MM.1S (cell line): ENCODE measurements around the gene DNASE2B.

Experiments used
- EZH2 ChIP-seq: fragments of 300-600 bp; sonication (generic); optimal IDR thresholded peaks from 2 replicates; pipeline ENCODE3; 2017; ENCODE audit warnings: low read depth, mild to moderate bottlenecking, antibody characterized with exemption, low read length, mixed read lengths
- EZH2phosphoT487 ChIP-seq: fragments of 300-600 bp; sonication (generic); IDR thresholded peaks from 2 replicates; pipeline ENCODE4 v1.6.1; 2018; ENCODE audit warnings: antibody characterized with exemption, low read length
- TF ChIP-seq, protein P1 (sequence below): fragments of 300-600 bp; sonication (generic); IDR thresholded peaks from 2 replicates; pipeline ENCODE4 v1.5.1; 2016; ENCODE audit warnings: antibody characterized with exemption, low read length, mixed read lengths

DNA sequence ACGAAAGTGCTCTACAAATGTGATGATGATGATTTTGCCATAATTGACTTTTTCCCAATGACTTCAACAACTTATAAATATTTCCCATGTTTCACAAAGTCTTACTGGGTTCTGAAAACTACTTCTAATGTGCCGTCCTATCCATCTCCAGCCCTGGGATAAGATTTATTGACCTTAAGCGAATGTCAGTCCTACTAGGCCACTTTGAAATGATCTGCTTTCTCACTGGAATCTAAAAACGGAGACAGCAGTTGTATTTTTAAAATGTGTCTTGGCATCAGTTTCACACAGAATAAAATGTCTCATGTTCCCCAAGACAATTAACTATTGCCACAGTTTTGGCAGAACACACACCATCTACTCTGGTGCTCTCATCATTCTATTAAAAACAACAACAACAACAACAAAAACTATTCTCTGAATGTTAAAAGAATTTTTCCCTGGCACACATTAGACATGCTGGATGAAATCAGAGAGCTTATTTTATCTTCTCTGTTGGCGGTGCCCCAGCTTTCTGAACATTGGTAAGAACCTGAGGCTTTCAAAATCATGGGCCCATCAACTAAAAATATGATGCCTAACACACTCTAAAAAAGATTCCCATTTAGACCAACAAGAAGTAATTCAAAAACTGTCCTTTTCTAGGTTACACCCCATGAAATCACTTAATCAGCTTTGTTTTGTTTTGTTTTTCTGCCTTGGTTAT is 23.1 kb upstream of the DNASE2B start:
- TF ChIP-seq EZH2phosphoT487 (no peak), EZH2 (no peak)
- TF ChIP-seq, protein P1, sequence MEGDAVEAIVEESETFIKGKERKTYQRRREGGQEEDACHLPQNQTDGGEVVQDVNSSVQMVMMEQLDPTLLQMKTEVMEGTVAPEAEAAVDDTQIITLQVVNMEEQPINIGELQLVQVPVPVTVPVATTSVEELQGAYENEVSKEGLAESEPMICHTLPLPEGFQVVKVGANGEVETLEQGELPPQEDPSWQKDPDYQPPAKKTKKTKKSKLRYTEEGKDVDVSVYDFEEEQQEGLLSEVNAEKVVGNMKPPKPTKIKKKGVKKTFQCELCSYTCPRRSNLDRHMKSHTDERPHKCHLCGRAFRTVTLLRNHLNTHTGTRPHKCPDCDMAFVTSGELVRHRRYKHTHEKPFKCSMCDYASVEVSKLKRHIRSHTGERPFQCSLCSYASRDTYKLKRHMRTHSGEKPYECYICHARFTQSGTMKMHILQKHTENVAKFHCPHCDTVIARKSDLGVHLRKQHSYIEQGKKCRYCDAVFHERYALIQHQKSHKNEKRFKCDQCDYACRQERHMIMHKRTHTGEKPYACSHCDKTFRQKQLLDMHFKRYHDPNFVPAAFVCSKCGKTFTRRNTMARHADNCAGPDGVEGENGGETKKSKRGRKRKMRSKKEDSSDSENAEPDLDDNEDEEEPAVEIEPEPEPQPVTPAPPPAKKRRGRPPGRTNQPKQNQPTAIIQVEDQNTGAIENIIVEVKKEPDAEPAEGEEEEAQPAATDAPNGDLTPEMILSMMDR, result no peak
